ENCODE results near the gene RNF4.

DNA sequence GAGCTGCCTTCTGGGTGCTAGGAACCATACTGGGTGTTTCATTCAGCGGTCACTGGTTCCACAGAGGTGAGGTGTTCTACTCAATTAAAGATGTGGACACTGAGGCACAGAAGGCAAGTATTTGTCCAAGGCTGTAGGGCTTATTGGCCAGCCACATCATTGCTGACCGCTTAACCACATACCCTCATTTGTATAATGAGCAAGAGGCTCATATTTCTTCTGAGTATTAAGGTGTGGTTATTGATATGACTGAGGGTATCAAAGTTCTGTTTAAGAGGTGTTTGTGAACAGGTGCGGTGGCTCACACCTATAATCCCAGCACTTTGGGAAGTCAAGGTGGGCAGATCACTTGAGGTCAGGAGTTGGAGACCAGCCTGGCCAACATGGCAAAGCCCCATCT, 14.3 kb downstream of the RNF4 start:
- TF ChIP-seq, protein P1, sequence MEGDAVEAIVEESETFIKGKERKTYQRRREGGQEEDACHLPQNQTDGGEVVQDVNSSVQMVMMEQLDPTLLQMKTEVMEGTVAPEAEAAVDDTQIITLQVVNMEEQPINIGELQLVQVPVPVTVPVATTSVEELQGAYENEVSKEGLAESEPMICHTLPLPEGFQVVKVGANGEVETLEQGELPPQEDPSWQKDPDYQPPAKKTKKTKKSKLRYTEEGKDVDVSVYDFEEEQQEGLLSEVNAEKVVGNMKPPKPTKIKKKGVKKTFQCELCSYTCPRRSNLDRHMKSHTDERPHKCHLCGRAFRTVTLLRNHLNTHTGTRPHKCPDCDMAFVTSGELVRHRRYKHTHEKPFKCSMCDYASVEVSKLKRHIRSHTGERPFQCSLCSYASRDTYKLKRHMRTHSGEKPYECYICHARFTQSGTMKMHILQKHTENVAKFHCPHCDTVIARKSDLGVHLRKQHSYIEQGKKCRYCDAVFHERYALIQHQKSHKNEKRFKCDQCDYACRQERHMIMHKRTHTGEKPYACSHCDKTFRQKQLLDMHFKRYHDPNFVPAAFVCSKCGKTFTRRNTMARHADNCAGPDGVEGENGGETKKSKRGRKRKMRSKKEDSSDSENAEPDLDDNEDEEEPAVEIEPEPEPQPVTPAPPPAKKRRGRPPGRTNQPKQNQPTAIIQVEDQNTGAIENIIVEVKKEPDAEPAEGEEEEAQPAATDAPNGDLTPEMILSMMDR (IDR thresholded peaks at IDR 0.05): no peak
- no peak for TF ChIP-seq POLR2A (IDR thresholded peaks at IDR 0.05)

Data from esophagus squamous epithelium (tissue), 4 donors.